ENCODE results near the gene PRKCQ.

GRCh38 chr10:6600224-6600987 lies 20.3 kb upstream of the PRKCQ start:
- TF ChIP-seq CTCF (IDR thresholded peaks at IDR 0.05; ENCODE audit: low read depth, low read length, missing input control) (no peak), SP1 (IDR thresholded peaks at IDR 0.05) (no peak), ZBTB33 (IDR thresholded peaks at IDR 0.05) (no peak), REST (IDR thresholded peaks at IDR 0.05) (no peak), YY1 (IDR thresholded peaks at IDR 0.05) (no peak), MAX (IDR thresholded peaks at IDR 0.05) (no peak), EGR1 (IDR thresholded peaks at IDR 0.05; ENCODE audit: low read depth in 2 of 2) (no peak), NR2F2 (IDR thresholded peaks at IDR 0.05) (no peak), JUND (IDR thresholded peaks at IDR 0.05) (no peak), RAD21 (IDR thresholded peaks at IDR 0.05) (no peak)
- TF ChIP-seq, protein P1, sequence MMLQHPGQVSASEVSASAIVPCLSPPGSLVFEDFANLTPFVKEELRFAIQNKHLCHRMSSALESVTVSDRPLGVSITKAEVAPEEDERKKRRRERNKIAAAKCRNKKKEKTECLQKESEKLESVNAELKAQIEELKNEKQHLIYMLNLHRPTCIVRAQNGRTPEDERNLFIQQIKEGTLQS (IDR thresholded peaks at IDR 0.05) = no peak

Measured in liver (tissue), 3 donors.